OCI-LY3 (cell line): ENCODE data around the gene HMGN4.
A peak's percentile ranks its signal among the peaks of the same experiment; 100 is the strongest.

ENCODE experiments used
- H2AFZ ChIP-seq: fragments of 200-600, 300-600 bp; shearing (Covaris generic); 2 replicates; pipeline ENCODE4 v1.6.0; 2014; ENCODE audit warnings: antibody characterized with exemption, low read depth, low read length
- H3K27ac ChIP-seq: fragments of 200-600, 300-600 bp; sonication (generic); 2 replicates; pipeline ENCODE4 v1.5.1; 2014; ENCODE audit warnings: mild to moderate bottlenecking, low read length, moderate library complexity, mixed read lengths
- H3K27me3 ChIP-seq: fragments of 200-600, 300-600 bp; sonication (generic); 2 replicates; pipeline ENCODE4 v1.6.1; 2014; ENCODE audit warnings: low read depth, low read length, mixed read lengths
- H3K36me3 ChIP-seq: fragments of 200-600, 300-600 bp; sonication (generic); replicated peaks from 2 replicates; pipeline ENCODE3; 2014; ENCODE audit warnings: low read depth, low read length, mixed read lengths
- H3K4me1 ChIP-seq: fragments of 300-600, 200-600 bp; sonication (generic); 2 replicates; pipeline ENCODE4 v1.6.1; 2014; ENCODE audit warnings: low read length, mixed read lengths
- H3K4me2 ChIP-seq: fragments of 200-600, 300-600 bp; sonication (generic); 2 replicates; pipeline ENCODE4 v1.6.1; 2014; ENCODE audit warnings: low read length, mixed read lengths
- H3K4me3 ChIP-seq: fragments of 300-600, 200-600 bp; sonication (generic); 2 replicates; pipeline ENCODE4 v1.5.1; 2014; ENCODE audit warnings: antibody characterized with exemption, mild to moderate bottlenecking, low read length, moderate library complexity
- H3K79me2 ChIP-seq: fragments of 300-600, 200-600 bp; shearing (Covaris generic); 2 replicates; pipeline ENCODE4 v1.6.1; 2014; ENCODE audit warnings: mild to moderate bottlenecking, low read length, mixed read lengths
- H3K9ac ChIP-seq: fragments of 300-600, 200-600 bp; shearing (Covaris generic); 2 replicates; pipeline ENCODE4 v1.6.0; 2014; ENCODE audit warnings: mild to moderate bottlenecking, low read length, moderate library complexity
- H3K9me3 ChIP-seq: fragments of 200-600, 300-600 bp; shearing (Covaris generic); 2 replicates; pipeline ENCODE4 v1.6.1; 2014; ENCODE audit warnings: low read length, mixed read lengths; ENCODE audit not compliant: insufficient read depth
- H4K20me1 ChIP-seq: fragments of 200-600, 300-600 bp; sonication (generic); 2 replicates; pipeline ENCODE4 v1.6.1; 2016; ENCODE audit warnings: low read length, mixed read lengths; ENCODE audit not compliant: insufficient read depth
- CTCF ChIP-seq: fragments of 200-600, 300-600 bp; sonication (generic); IDR thresholded peaks from 2 replicates; pipeline ENCODE4 v1.5.1; 2014; ENCODE audit warnings: antibody characterized with exemption, low read length, low read depth
- EZH2phosphoT487 ChIP-seq: fragments of 200-600 bp; shearing (Covaris generic); IDR thresholded peaks from 2 replicates; pipeline ENCODE4 v1.6.1; 2018; ENCODE audit warnings: antibody characterized with exemption, mixed run types, low read depth

HMGN4 gene

GRCh38 chr6:26592649-26593048 lies 54.5 kb downstream of the HMGN4 start:
- Histone ChIP-seq H3K9me3 (no peaks in the 10 kb centered on the region), H3K27ac (no peak overlapping the region), H2AFZ (no peak overlapping the region; the same call in 1 of the 2 replicates), H4K20me1 (no peaks in the 10 kb centered on the region), H3K27me3 (no peaks in the 10 kb centered on the region), H3K4me2 (peak overlapping the region; percentile 32), H3K79me2 (peaks cover 9% of the 10 kb centered on the region), H3K9ac (no peak overlapping the region), H3K36me3 (no peaks in the 10 kb centered on the region), H3K4me3 (no peak overlapping the region), H3K4me1 (peaks cover 1% of the 10 kb centered on the region; the same call in 1 of the 2 replicates)
- no peak for TF ChIP-seq CTCF
- no peak for TF ChIP-seq EZH2phosphoT487

- Histone ChIP-seq H4K20me1 (no peaks in the 10 kb centered on the region), H2AFZ (no peak overlapping the region), H3K4me1 (peaks cover 5% of the 10 kb centered on the region; the same call in 1 of the 2 replicates), H3K4me2 (no peak overlapping the region), H3K27ac (no peak overlapping the region), H3K4me3 (no peak overlapping the region), H3K79me2 (peaks cover 18% of the 10 kb centered on the region), H3K27me3 (no peaks in the 10 kb centered on the region), H3K9ac (no peak overlapping the region), H3K36me3 (peaks cover 3% of the 10 kb centered on the region), H3K9me3 (no peaks in the 10 kb centered on the region)
- TF ChIP-seq CTCF: no peak
- no peak for TF ChIP-seq EZH2phosphoT487
Measured at GRCh38 chr6:26593278-26594130, 55.3 kb downstream of the HMGN4 start.

GRCh38 chr6:26594131-26594498 lies 55.9 kb downstream of the HMGN4 start:
- H3K4me3 ChIP-seq: no peak overlapping the region
- no peaks in the 10 kb centered on the region for H4K20me1 ChIP-seq
- no peak overlapping the region for H3K9ac ChIP-seq
- no peak overlapping the region for H2AFZ ChIP-seq
- no peak overlapping the region for H3K27ac ChIP-seq
- H3K4me2 ChIP-seq: peak overlapping the region; percentile 63; the same call in 1 of the 2 replicates
- H3K79me2 ChIP-seq: peaks cover 21% of the 10 kb centered on the region
- no peaks in the 10 kb centered on the region for H3K9me3 ChIP-seq
- no peak for TF ChIP-seq EZH2phosphoT487
- TF ChIP-seq CTCF: no peak
- no peaks in the 10 kb centered on the region for H3K27me3 ChIP-seq
- peaks cover 5% of the 10 kb centered on the region; the same call in 1 of the 2 replicates for H3K4me1 ChIP-seq
- H3K36me3 ChIP-seq: peaks cover 6% of the 10 kb centered on the region

GRCh38 chr6:26594730-26595632 lies 56.8 kb downstream of the HMGN4 start:
- peaks cover 12% of the 10 kb centered on the region for H3K36me3 ChIP-seq
- H4K20me1 ChIP-seq: no peaks in the 10 kb centered on the region
- no peak for TF ChIP-seq EZH2phosphoT487
- no peaks in the 10 kb centered on the region for H3K27me3 ChIP-seq
- no peaks in the 10 kb centered on the region for H3K9me3 ChIP-seq
- peaks cover 8% of the 10 kb centered on the region; the same call in 1 of the 2 replicates for H3K4me1 ChIP-seq
- peak overlapping the region; percentile 47 for H3K9ac ChIP-seq
- peak overlapping the region; percentile 27 for H2AFZ ChIP-seq
- peaks cover 21% of the 10 kb centered on the region for H3K79me2 ChIP-seq
- H3K4me2 ChIP-seq: peak overlapping the region; percentile 63
- peak overlapping the region; percentile 93 for H3K4me3 ChIP-seq
- peak overlapping the region; percentile 5; the same call in 1 of the 2 replicates for H3K27ac ChIP-seq
